ENCODE data around the gene TMX1.

- TF ChIP-seq CTCF (conservative IDR thresholded peaks at IDR 0.05 in 1 of 2, IDR thresholded peaks at IDR 0.05 in 1 of 2; ENCODE audit: low read depth in 1 of 2, low read length in 2 of 2) (no peak), EZH2 (IDR thresholded peaks at IDR 0.05; ENCODE audit: low read length, missing control alignments) (no peak)
These were observed 18.2 kb downstream of the TMX1 start for GRCh38 chr14:51258280-51258679.
